ENCODE results near the gene GADD45B. TPM values are rescaled to one million over a fixed set of nuclear protein-coding genes. Genes with fewer than 3 reads are reported as not detected.

The GADD45B gene
- total RNA-seq, 2 experiments from 2014 or later, result 31.2 to 39.2 TPM

DNA sequence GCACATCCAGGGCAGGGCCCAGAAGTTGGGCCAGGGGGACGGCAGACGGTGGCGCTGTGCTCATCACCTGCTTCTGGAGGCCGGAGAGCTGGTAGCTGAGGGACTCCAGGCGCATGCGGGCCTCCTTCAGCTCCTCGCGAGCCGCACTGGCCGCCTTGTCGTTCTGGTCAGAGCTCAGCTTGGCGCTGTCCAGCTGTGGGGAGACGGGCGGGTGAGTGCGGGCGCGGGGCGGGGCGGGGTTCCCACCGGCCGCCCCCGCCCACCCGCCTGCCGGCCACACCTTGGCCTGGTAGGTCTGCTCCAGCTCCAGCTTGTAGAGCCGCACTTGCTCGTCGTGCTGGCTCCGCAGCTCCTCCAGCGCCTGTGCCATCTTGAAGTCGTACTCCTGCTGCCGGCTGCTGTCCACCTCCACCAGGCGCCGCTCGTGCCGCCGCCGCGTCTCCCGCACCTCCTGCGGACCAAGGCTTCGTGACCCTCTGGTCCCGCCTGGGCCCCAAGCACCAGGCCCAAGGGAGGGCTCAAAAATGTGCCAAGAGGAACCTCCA is 41.1 kb upstream of the GADD45B start:
- Mint-ChIP-seq H3K9me3 (no peaks in the 10 kb centered on the region), H3K27ac (no peak overlapping the region), H3K27me3 (no peaks in the 10 kb centered on the region), H3K4me1 (no peaks in the 10 kb centered on the region), H3K4me3 (no peak overlapping the region), H3K36me3 (ENCODE audit: low read depth) (peaks cover 17% of the 10 kb centered on the region)
- ChIA-PET POLR2A (interaction anchor here (0.6 to 0.7 kb wide), 2 partner anchors 9 to 26 kb away, joined by 3 read pairs; no protein-coding TSS in a partner anchor), CTCF (interaction anchor here (1.2 kb wide), 1 partner anchor 55 kb away, joined by 3 read pairs; no protein-coding TSS in a partner anchor)
- no peak for DNase-seq

DNA sequence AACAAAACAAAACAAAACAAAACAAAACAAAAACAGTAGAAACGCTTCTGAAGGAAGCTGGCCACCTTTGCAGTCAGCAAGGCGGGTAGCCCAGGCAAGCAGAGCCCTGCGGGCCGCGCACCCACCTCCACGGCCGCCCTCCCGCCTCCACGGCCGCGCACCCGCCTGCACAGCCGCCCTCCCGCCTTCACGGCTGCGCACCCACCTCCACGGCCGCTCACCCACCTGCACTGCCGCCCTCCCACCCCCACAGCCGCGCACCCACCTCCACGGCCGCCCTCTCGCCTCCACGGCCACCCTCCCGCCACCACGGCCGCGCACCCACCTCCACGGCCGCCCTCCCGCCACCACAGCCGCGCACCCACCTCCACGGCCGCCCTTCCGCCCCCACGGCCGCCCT is 39.5 kb upstream of the GADD45B start:
- ChIA-PET POLR2A (no interaction called here), CTCF (interaction anchor here (1.0 kb wide), 1 partner anchor 12 kb away, joined by 3 read pairs; no protein-coding TSS in a partner anchor)
- H3K27ac Mint-ChIP-seq, result no peak overlapping the region
- no peak for DNase-seq
- no peak overlapping the region for H3K4me3 Mint-ChIP-seq
- peaks cover 24% of the 10 kb centered on the region for H3K36me3 Mint-ChIP-seq (ENCODE audit: low read depth)
- no peaks in the 10 kb centered on the region for H3K4me1 Mint-ChIP-seq
- H3K27me3 Mint-ChIP-seq, result no peaks in the 10 kb centered on the region
- no peaks in the 10 kb centered on the region for H3K9me3 Mint-ChIP-seq

DNA sequence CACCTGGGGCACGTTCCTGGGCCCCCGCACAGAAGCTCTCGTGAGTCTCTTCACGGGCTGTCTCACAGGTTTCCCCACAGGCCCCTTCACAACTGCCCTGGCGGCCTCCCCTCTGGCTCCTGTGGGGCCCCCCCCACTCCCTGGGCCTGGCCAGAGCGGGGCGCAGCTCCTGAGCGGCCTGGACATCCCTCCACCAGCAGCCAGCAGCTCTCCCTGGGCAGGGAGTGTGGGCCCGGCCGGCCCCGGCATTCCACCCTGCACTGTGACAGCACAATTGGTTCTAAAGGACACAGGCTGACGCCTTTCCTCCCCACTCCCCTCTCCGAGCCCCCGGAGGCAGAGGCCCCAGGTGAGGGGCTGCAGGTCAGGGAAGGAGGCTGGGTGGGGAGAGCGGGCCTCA is 39.0 kb upstream of the GADD45B start:
- Mint-ChIP-seq H3K27ac (no peak overlapping the region), H3K4me1 (no peaks in the 10 kb centered on the region), H3K9me3 (no peaks in the 10 kb centered on the region), H3K36me3 (ENCODE audit: low read depth) (peaks cover 27% of the 10 kb centered on the region), H3K4me3 (no peak overlapping the region), H3K27me3 (no peaks in the 10 kb centered on the region)
- POLR2A ChIA-PET, result no interaction called here
- CTCF ChIA-PET, result no interaction called here
- no peak for DNase-seq

DNA sequence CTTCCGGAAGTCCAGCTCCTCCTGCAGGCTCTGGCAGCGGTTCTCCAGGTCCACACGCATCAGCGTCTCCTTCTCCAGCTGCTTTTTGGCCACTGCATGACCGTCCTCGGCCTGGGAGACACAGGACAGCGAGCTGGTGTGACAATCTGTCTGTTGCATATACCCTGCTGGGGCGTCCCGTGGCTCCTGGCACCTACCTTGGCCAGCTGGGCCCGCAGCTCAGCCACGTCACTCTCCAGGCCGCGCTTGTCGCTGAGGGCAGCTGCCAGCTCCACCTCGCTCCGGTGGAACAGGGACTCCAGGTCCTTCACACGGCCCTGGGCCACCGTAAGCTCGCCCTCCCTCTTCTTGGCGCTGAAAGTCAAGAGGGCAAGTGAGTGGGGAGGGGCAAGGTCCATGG is 37.7 kb upstream of the GADD45B start:
- ChIA-PET POLR2A (no interaction called here), CTCF (interaction anchor here (1.6 kb wide), 1 partner anchor 10 kb away, joined by 5 read pairs; the partner anchor contains the start of gene TIMM13)
- Mint-ChIP-seq H3K9me3 (no peaks in the 10 kb centered on the region), H3K4me1 (no peaks in the 10 kb centered on the region), H3K27ac (peak overlapping the region; percentile 76), H3K36me3 (ENCODE audit: low read depth) (peaks cover 22% of the 10 kb centered on the region), H3K27me3 (no peaks in the 10 kb centered on the region), H3K4me3 (no peak overlapping the region)
- no peak for DNase-seq

DNA sequence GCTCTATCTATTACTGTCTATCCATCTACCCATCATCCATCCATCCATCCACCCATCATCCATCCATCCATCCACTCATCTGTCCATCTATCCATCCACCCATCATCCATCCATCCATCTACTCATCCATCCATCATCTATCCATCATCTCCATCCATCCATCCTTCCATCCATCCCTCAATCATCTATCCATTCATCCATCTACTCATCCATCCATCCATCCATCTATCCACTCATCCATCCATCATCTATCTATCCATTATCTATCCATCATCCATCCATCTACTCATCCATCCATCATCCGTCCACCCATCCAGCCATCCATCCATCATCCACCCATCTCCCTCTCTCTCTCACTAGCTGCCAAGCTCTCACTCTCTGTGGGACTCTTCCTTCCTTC is 35.4 kb upstream of the GADD45B start:
- H3K36me3 Mint-ChIP-seq (ENCODE audit: low read depth), result peaks cover 18% of the 10 kb centered on the region
- H3K4me1 Mint-ChIP-seq, result no peaks in the 10 kb centered on the region
- no peak overlapping the region for H3K27ac Mint-ChIP-seq
- POLR2A ChIA-PET, result no interaction called here
- DNase-seq, result no peak
- H3K9me3 Mint-ChIP-seq, result no peaks in the 10 kb centered on the region
- H3K27me3 Mint-ChIP-seq, result no peaks in the 10 kb centered on the region
- H3K4me3 Mint-ChIP-seq, result no peak overlapping the region
- CTCF ChIA-PET, result interaction anchor here (0.5 to 1.4 kb wide), 2 partner anchors 11 to 779 kb away, joined by 3 to 4 read pairs; no protein-coding TSS in a partner anchor

DNA sequence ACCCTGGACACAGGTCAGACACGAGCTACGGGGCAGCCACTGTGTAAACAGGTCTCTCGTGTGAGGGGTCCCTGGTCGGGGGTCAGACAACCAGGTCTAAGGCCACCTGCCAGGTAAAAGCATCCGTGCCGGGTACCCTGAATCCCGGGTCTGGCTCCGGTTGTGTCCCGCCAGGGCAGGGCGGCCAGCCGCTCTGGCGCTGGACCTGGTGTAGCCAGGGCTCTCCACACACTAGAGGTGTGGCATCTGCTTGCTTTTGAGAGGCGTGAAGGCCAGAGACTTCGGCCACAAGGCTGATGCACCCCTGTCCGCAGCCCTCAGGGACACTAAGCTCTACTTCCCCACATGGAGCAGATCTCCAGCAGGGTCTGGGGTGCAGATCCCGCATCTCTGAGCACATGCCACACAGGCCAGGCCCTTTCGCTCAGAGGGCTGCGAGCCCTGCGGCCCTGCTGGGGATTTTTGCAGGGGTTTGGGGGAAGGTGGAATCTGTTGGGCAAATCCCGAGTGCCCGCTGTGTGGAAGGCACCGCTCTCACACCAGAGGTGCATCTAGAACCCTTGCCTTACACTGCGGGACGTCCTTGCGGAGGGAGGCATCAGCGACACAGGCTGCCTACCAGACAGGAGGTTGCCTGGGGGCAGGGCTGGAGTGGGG is 34.7 kb upstream of the GADD45B start:
- Mint-ChIP-seq H3K9me3 (no peaks in the 10 kb centered on the region), H3K27me3 (no peaks in the 10 kb centered on the region), H3K4me1 (peaks cover under 1% of the 10 kb centered on the region), H3K4me3 (no peak overlapping the region), H3K27ac (no peak overlapping the region), H3K36me3 (ENCODE audit: low read depth) (peaks cover 17% of the 10 kb centered on the region)
- ChIA-PET POLR2A (no interaction called here), CTCF (interaction anchor here (0.5 to 1.4 kb wide), 2 partner anchors 11 to 779 kb away, joined by 3 to 4 read pairs; no protein-coding TSS in a partner anchor)
- DNase-seq, result no peak

DNA sequence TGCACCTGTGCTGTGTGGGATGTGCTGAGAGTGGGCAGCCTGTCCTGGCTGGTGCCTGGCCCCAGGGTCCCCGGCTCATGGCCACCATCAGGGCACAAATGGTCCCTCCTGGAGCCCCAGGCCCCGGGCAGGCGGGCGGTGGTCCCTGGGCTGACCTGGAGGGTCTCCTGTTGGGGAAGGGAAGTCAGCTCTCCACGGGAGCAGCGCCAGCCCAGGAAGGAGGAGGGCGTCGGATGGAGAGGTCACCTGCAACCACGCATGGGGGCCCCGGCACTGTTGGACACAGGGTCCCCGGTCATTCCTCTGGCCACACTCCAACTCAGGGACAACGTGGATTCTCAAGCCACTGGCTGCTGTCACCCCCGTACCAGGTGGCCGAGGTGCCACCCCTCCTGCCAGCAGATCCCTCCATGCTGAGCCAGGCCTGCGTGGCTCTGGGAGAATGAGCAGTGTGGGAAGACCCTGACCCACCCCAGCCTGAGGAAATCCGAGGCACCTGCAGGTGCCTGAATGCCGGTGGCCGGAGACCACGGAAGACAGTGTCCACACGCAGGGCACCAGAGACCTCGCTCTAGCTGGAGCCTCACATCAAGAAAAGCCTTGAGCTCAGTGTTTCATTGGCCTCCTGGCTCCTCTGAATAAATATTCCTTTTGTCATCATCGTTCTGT is 32.7 kb upstream of the GADD45B start:
- CTCF ChIA-PET, result interaction anchor here (1.8 kb wide), 1 partner anchor 11 kb away, joined by 7 read pairs; no protein-coding TSS in a partner anchor
- Mint-ChIP-seq H3K36me3 (ENCODE audit: low read depth) (peaks cover 23% of the 10 kb centered on the region), H3K27ac (no peak overlapping the region), H3K9me3 (no peaks in the 10 kb centered on the region), H3K4me1 (peaks cover 17% of the 10 kb centered on the region), H3K27me3 (no peaks in the 10 kb centered on the region), H3K4me3 (no peak overlapping the region)
- DNase-seq, result no peak
- POLR2A ChIA-PET, result interaction anchor here (0.6 kb wide), 2 partner anchors 9 to 33 kb away, joined by 3 to 5 read pairs; no protein-coding TSS in a partner anchor

DNA sequence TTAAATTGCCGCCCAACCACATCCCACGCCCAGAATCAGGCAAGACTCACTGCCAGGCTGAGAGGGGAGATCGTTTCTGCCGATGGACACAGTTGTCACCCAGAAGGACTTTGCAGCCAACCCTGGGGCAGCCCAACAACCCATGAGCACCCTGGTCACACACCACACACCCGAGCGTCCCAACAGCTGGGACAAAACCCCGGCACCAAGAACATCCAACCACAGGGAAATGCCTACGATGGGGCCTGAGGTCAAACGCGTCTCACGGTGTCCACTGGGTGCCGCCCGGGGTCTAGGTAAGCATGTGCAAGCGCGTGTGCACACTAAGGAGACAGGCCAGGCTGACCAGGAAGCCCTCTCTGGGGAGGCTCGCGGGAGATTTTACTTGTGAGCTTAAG is 32.1 kb upstream of the GADD45B start:
- POLR2A ChIA-PET, result interaction anchor here (0.6 kb wide), 1 partner anchor 9 kb away, joined by 3 read pairs; no protein-coding TSS in a partner anchor
- no peak overlapping the region for H3K27ac Mint-ChIP-seq
- no peak overlapping the region for H3K4me3 Mint-ChIP-seq
- no peak for DNase-seq
- no peaks in the 10 kb centered on the region for H3K9me3 Mint-ChIP-seq
- H3K27me3 Mint-ChIP-seq, result no peaks in the 10 kb centered on the region
- H3K36me3 Mint-ChIP-seq (ENCODE audit: low read depth), result peaks cover 23% of the 10 kb centered on the region
- CTCF ChIA-PET, result interaction anchor here (1.8 kb wide), 1 partner anchor 10 kb away, joined by 7 read pairs; no protein-coding TSS in a partner anchor
- H3K4me1 Mint-ChIP-seq, result peaks cover 19% of the 10 kb centered on the region

DNA sequence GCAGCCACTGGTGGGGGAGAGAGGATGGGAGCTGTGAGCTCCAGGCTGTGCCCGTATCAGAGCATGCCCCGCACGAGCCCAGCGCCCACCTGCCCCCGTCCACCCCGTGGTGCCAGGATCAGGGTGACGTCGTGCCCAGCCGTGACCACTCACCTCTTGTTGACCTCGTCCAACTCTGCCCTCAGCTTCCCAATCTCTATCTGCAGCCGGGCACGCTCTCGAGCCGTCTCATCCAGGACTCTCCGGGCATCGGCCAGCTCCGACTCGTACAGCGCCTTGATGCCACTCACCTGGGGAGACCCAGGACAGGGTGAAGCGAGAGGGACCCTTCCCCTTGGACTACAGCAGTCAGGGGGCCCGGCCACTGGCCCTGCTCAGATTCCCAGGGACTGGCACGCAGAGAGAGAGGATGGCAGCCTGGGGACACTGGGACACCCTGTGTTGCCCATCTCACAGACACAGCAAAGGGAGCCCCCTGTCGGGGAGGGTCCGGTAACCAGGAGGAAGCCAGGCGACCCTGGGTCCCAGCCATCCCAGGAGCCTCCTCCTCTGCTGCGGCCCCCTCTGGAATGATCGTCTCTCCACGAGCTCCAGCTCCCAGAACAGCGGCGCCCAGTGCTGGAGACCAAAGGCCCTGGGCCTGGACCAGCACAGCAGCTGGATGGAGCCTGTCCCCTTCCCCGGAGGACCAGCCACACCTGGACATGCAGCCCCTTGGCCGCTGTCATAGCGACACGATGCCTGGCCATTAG is 31.5 kb upstream of the GADD45B start:
- ChIA-PET POLR2A (no interaction called here), CTCF (interaction anchor here (1.3 to 1.8 kb wide), 2 partner anchors 9 to 12 kb away, joined by 3 to 7 read pairs; partner anchors contain the start of gene LMNB2)
- H3K4me3 Mint-ChIP-seq, result no peak overlapping the region
- no peak for DNase-seq
- H3K36me3 Mint-ChIP-seq (ENCODE audit: low read depth), result peaks cover 23% of the 10 kb centered on the region
- no peaks in the 10 kb centered on the region for H3K27me3 Mint-ChIP-seq
- H3K9me3 Mint-ChIP-seq, result no peaks in the 10 kb centered on the region
- H3K4me1 Mint-ChIP-seq, result peaks cover 20% of the 10 kb centered on the region
- no peak overlapping the region for H3K27ac Mint-ChIP-seq

DNA sequence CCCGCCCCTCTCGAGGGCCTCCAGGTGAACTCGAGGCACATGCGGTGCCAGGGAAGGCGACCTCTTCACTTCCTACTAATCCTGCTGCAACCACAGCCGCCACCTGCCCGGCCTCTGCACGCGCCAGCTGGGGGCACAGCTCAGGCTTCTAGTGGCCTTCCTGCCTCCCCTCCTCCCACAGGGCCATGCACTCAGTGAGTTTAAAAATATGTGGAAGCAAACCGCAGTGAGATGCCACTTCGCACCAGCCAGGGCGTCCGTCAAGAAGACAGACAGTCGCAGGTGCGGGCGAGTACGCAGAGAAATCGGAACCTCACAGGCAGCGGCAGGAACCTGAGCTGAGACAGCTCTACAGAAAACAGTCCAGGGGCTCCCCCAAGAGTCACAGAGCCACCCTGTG is 29.5 kb upstream of the GADD45B start:
- peak overlapping the region; percentile 64 for H3K4me3 Mint-ChIP-seq
- POLR2A ChIA-PET, result no interaction called here
- H3K27ac Mint-ChIP-seq, result peak overlapping the region; percentile 91
- peak; percentile 51 for DNase-seq
- H3K9me3 Mint-ChIP-seq, result no peaks in the 10 kb centered on the region
- H3K36me3 Mint-ChIP-seq (ENCODE audit: low read depth), result peaks cover 18% of the 10 kb centered on the region
- peaks cover 22% of the 10 kb centered on the region for H3K4me1 Mint-ChIP-seq
- H3K27me3 Mint-ChIP-seq, result no peaks in the 10 kb centered on the region
- CTCF ChIA-PET, result interaction anchor here (0.5 to 1.0 kb wide), 2 partner anchors 19 to 293 kb away, joined by 3 read pairs; partner anchors contain the start of gene TIMM13

DNA sequence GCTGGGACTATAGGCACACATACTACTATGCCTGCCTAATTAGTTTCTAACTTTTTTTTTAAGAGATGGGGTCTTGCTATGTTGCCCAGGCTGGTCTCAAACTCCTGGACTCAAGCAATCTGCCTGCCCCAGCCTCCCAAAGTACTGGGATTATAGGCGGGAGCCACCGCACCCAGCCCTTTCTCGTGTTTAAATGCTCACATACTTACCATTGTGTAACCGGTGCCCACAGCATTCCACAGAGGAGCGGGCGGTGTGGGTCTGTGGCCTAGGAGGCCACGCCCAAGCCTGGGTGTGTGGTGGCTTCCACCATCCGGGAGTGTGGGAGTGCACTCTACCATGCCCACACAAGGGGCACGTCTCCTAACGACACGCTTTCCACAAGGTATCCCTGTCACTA is 26.9 kb upstream of the GADD45B start:
- Mint-ChIP-seq H3K9me3 (no peaks in the 10 kb centered on the region), H3K36me3 (ENCODE audit: low read depth) (peaks cover 13% of the 10 kb centered on the region), H3K4me1 (peaks cover 24% of the 10 kb centered on the region), H3K4me3 (no peak overlapping the region), H3K27me3 (no peaks in the 10 kb centered on the region), H3K27ac (no peak overlapping the region)
- POLR2A ChIA-PET, result no interaction called here
- no peak for DNase-seq
- CTCF ChIA-PET, result interaction anchor here (1.6 kb wide), 1 partner anchor 13 kb away, joined by 3 read pairs; no protein-coding TSS in a partner anchor

DNA sequence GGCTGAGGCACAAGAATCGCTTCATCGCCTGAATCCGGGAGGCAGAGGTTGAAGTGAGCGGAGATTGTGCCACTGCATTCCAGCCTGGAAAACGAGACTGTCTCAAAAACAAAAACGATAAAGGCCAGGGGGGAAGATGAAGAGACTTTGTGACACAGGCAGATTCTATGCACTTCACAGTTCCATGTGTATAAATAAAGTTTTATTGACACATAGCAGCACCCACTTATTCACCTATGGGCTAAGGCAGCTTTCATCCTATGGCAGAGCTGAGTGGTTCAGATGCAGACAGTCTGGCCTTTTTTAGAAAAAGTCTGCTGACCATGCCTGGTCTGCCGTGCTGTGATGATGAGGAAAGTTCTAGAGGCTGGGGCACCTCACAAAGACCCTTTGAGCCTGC is 24.8 kb upstream of the GADD45B start:
- peaks cover 13% of the 10 kb centered on the region for H3K36me3 Mint-ChIP-seq (ENCODE audit: low read depth)
- no peaks in the 10 kb centered on the region for H3K9me3 Mint-ChIP-seq
- no peak for DNase-seq
- peaks cover 37% of the 10 kb centered on the region for H3K4me1 Mint-ChIP-seq
- no peak overlapping the region for H3K4me3 Mint-ChIP-seq
- H3K27ac Mint-ChIP-seq, result no peak overlapping the region
- H3K27me3 Mint-ChIP-seq, result no peaks in the 10 kb centered on the region
- CTCF ChIA-PET, result interaction anchor here (0.6 kb wide), 1 partner anchor 186 kb away, joined by 3 read pairs; no protein-coding TSS in a partner anchor
- POLR2A ChIA-PET, result no interaction called here
